Muscle of leg (tissue), 11 donors: Measurements from ENCODE around the gene SERINC3. TPM values are rescaled to one million over a fixed set of nuclear protein-coding genes. Genes with fewer than 3 reads are reported as not detected.

ENCODE experiments used
- DNase-seq: peaks from one replicate; pipeline ENCODE4 v3.0.0; 2013
- H3K27ac ChIP-seq: one replicate; pipeline ENCODE4 v1.5.1; 2013; ENCODE audit warnings: mild to moderate bottlenecking, low read length, control low read depth
- H3K27me3 ChIP-seq: one replicate; pipeline ENCODE4 v1.6.1; 2013; ENCODE audit warnings: low read length; ENCODE audit not compliant: control insufficient read depth, insufficient read depth
- H3K36me3 ChIP-seq: one replicate; pipeline ENCODE4 v1.6.1; 2013; ENCODE audit warnings: low read length; ENCODE audit not compliant: control insufficient read depth, insufficient read depth
- H3K4me1 ChIP-seq: one replicate; pipeline ENCODE4 v1.6.1; 2013; ENCODE audit warnings: low read length; ENCODE audit not compliant: control insufficient read depth, insufficient read depth
- H3K4me3 ChIP-seq: one replicate; pipeline ENCODE4 v1.5.1; 2013; ENCODE audit warnings: low read length, control low read depth
- H3K9me3 ChIP-seq: replicated peaks from 2 replicates; pipeline ENCODE4 v1.6.1; 2013; ENCODE audit warnings: low read depth, low read length; ENCODE audit not compliant: control insufficient read depth
- WGBS: methylation state at CpG from one replicate; pipeline ENCODE4 v1.1.5; 2013; ENCODE audit warnings: missing lambda C conversion rate; ENCODE audit not compliant: insufficient coverage; 5-methylcytosine and 5-hydroxymethylcytosine counted together
- polyA plus RNA-seq, 8 donors: library from polyadenylated mRNA; unstranded; fragments of 120-200 nt; gene quantifications; one replicate each; pipeline versions ENCODE4 v1.2.1 to v1.2.3, GENCODE V29; 2013; ENCODE audit warnings: inconsistent platforms in 1 of 8, low replicate concordance in 1 of 8; ENCODE audit not compliant: insufficient read length in 8 of 8, insufficient read depth in 1 of 8
- total RNA-seq: library from RNA; stranded (reverse); fragments of 120-200 nt; gene quantifications from one replicate; pipeline ENCODE4 v1.2.4, GENCODE V29; 2013

SERINC3 gene
- total and polyA plus RNA-seq, 9 donors, result 27.5 to 50.0 (median 43.0) TPM

GRCh38 chr20:44537993-44538392 lies 16.1 kb upstream of the SERINC3 start:
- H3K27me3 ChIP-seq, result no peaks in the 10 kb centered on the region
- no peaks in the 10 kb centered on the region for H3K9me3 ChIP-seq
- no peaks in the 10 kb centered on the region for H3K36me3 ChIP-seq
- no peak overlapping the region for H3K27ac ChIP-seq
- H3K4me1 ChIP-seq, result no peaks in the 10 kb centered on the region
- DNase-seq, result peak; percentile 38
- no CpG with 5 or more reads among the region's 1 CpG for WGBS
- no peak overlapping the region for H3K4me3 ChIP-seq

- 93% methylated on average over 1 of the region's 3 CpGs for WGBS
Observed at GRCh38 chr20:44536175-44536574, 14.3 kb upstream of the SERINC3 start.

GRCh38 chr20:44533928-44534327 lies 12.1 kb upstream of the SERINC3 start:
- WGBS, result 73% methylated on average over 3 of the region's 4 CpGs
- H3K9me3 ChIP-seq, result no peaks in the 10 kb centered on the region
- H3K36me3 ChIP-seq, result no peaks in the 10 kb centered on the region
- no peak for DNase-seq
- no peak overlapping the region for H3K27ac ChIP-seq
- no peaks in the 10 kb centered on the region for H3K27me3 ChIP-seq
- H3K4me3 ChIP-seq, result no peak overlapping the region
- H3K4me1 ChIP-seq, result peaks cover 10% of the 10 kb centered on the region

More at GRCh38 chr20:44536175-44536574, 14.3 kb upstream of the SERINC3 start:
- no peaks in the 10 kb centered on the region for H3K36me3 ChIP-seq
- DNase-seq, result peak; percentile 14
- no peak overlapping the region for H3K4me3 ChIP-seq
- H3K9me3 ChIP-seq, result no peaks in the 10 kb centered on the region
- H3K27me3 ChIP-seq, result no peaks in the 10 kb centered on the region
- H3K27ac ChIP-seq, result no peak overlapping the region
- H3K4me1 ChIP-seq, result peaks cover 10% of the 10 kb centered on the region

GRCh38 chr20:44532981-44533331 lies 11.1 kb upstream of the SERINC3 start:
- no peaks in the 10 kb centered on the region for H3K9me3 ChIP-seq
- no peaks in the 10 kb centered on the region for H3K36me3 ChIP-seq
- no peak for DNase-seq
- no peak overlapping the region for H3K27ac ChIP-seq
- H3K27me3 ChIP-seq, result no peaks in the 10 kb centered on the region
- H3K4me1 ChIP-seq, result peaks cover 10% of the 10 kb centered on the region
- H3K4me3 ChIP-seq, result no peak overlapping the region
- WGBS, result no CpG with 5 or more reads among the region's 2 CpGs

- Histone ChIP-seq H3K4me1 (peaks cover 10% of the 10 kb centered on the region), H3K36me3 (no peaks in the 10 kb centered on the region), H3K27me3 (no peaks in the 10 kb centered on the region), H3K9me3 (no peaks in the 10 kb centered on the region), H3K4me3 (peak overlapping the region; percentile 66), H3K27ac (peak overlapping the region; percentile 44)
- WGBS, result 17% methylated on average over 8 of the region's 11 CpGs
- peak; percentile 59 for DNase-seq
Observed at GRCh38 chr20:44532259-44532980, 10.6 kb upstream of the SERINC3 start.

- H3K4me1 ChIP-seq, result peaks cover 10% of the 10 kb centered on the region
- no peaks in the 10 kb centered on the region for H3K9me3 ChIP-seq
- WGBS, result 69% methylated on average over 3 of the region's 6 CpGs
- no peak for DNase-seq
- H3K27ac ChIP-seq, result no peak overlapping the region
- no peak overlapping the region for H3K4me3 ChIP-seq
- peaks cover 6% of the 10 kb centered on the region for H3K27me3 ChIP-seq
- no peaks in the 10 kb centered on the region for H3K36me3 ChIP-seq
Observed at GRCh38 chr20:44528309-44528708, 6.4 kb upstream of the SERINC3 start.

- Histone ChIP-seq H3K27me3 (peaks cover 6% of the 10 kb centered on the region), H3K4me3 (no peak overlapping the region), H3K9me3 (no peaks in the 10 kb centered on the region), H3K27ac (no peak overlapping the region), H3K4me1 (peaks cover 9% of the 10 kb centered on the region), H3K36me3 (no peaks in the 10 kb centered on the region)
- no peak for DNase-seq
- 74% methylated on average over 4 of the region's 4 CpGs for WGBS
Observed at GRCh38 chr20:44527716-44528199, 5.9 kb upstream of the SERINC3 start.

GRCh38 chr20:44526129-44526528 lies 4.3 kb upstream of the SERINC3 start:
- 46% methylated on average over 4 of the region's 6 CpGs for WGBS

GRCh38 chr20:44523746-44524145 lies 1.9 kb upstream of the SERINC3 start:
- no peak for DNase-seq
- WGBS, result 27% methylated on average over 3 of the region's 4 CpGs
- Histone ChIP-seq H3K27ac (no peak overlapping the region), H3K36me3 (peaks cover 2% of the 10 kb centered on the region), H3K27me3 (peaks cover 6% of the 10 kb centered on the region), H3K4me3 (no peak overlapping the region), H3K4me1 (peaks cover 15% of the 10 kb centered on the region), H3K9me3 (no peaks in the 10 kb centered on the region)

More at GRCh38 chr20:44526129-44526528, 4.3 kb upstream of the SERINC3 start:
- no peak overlapping the region for H3K4me3 ChIP-seq
- H3K4me1 ChIP-seq, result peaks cover 2% of the 10 kb centered on the region
- no peaks in the 10 kb centered on the region for H3K36me3 ChIP-seq
- peaks cover 6% of the 10 kb centered on the region for H3K27me3 ChIP-seq
- H3K27ac ChIP-seq, result no peak overlapping the region
- DNase-seq, result no peak
- H3K9me3 ChIP-seq, result no peaks in the 10 kb centered on the region

GRCh38 chr20:44522841-44523240 lies 971 bp upstream of the SERINC3 start:
- no peaks in the 10 kb centered on the region for H3K9me3 ChIP-seq
- peaks cover 15% of the 10 kb centered on the region for H3K4me1 ChIP-seq
- DNase-seq, result no peak
- WGBS, result no CpG with 5 or more reads among the region's 1 CpG
- H3K36me3 ChIP-seq, result peaks cover 2% of the 10 kb centered on the region
- H3K27me3 ChIP-seq, result peaks cover 6% of the 10 kb centered on the region
- H3K27ac ChIP-seq, result no peak overlapping the region
- H3K4me3 ChIP-seq, result no peak overlapping the region
